ENCODE results near the gene DOCK4. TPM values are rescaled to one million over a fixed set of nuclear protein-coding genes. Genes with fewer than 3 reads are reported as not detected.

The DOCK4 gene
- total and polyA plus RNA-seq, 2 of the 8 experiments (the other 6 are each of a cell fraction or from before 2014, with no cell fraction given) = 5.1 to 23.6 TPM

GRCh38 chr7:111951052-111951451 is 255.1 kb downstream of the DOCK4 start:
- Histone ChIP-seq H2BK120ac (replicated peaks; ENCODE audit: low read depth, low read length) (no peak overlapping the region), H4K5ac (ENCODE audit: insufficient read length, low read depth, low read length) (no peak overlapping the region), H2BK20ac (ENCODE audit: low read length) (no peak overlapping the region), H3K27ac (ENCODE audit: low read depth, low read length) (no peak overlapping the region), H3K9me3 (ENCODE audit: insufficient read depth in 2 of 2, low read depth in 1 of 2, low read length in 1 of 2) (no peaks in the 10 kb centered on the region), H3K4me3 (ENCODE audit: extremely low read depth in 1 of 4, insufficient read depth in 2 of 4, low read depth in 3 of 4, low read length in 4 of 4) (no peak overlapping the region), H2AFZ (ENCODE audit: low read length) (no peak overlapping the region), H3K18ac (ENCODE audit: extremely low read depth, low read length) (no peak overlapping the region), H3K36me3 (ENCODE audit: control insufficient read depth in 2 of 4, insufficient read depth in 4 of 4, low read length in 3 of 4) (no peaks in the 10 kb centered on the region), H4K91ac (replicated peaks; ENCODE audit: insufficient read length, low read length) (no peak overlapping the region), H2AK5ac (ENCODE audit: low read depth, low read length) (no peak overlapping the region), H2BK12ac (ENCODE audit: low read depth, low read length) (no peak overlapping the region), H3K23me2 (ENCODE audit: low read depth, low read length) (no peaks in the 10 kb centered on the region), H3K4me1 (replicated peaks in 1 of 4; ENCODE audit: control insufficient read depth in 3 of 4, insufficient read depth in 4 of 4, low read length in 3 of 4) (peaks cover 0 to 2% (median 0%) of the 10 kb centered on the region in 4 experiments; a peak in 1 of 7 replicates), H4K20me1 (replicated peaks in 1 of 2; ENCODE audit: control insufficient read depth in 1 of 2, insufficient read depth in 2 of 2, low read length in 2 of 2) (no peaks in the 10 kb centered on the region), H3K79me2 (ENCODE audit: control insufficient read depth in 1 of 2, insufficient read depth in 2 of 2, low read length in 2 of 2) (no peaks in the 10 kb centered on the region), H3K14ac (ENCODE audit: insufficient read length) (no peak overlapping the region), H3K9ac (replicated peaks in 1 of 4; ENCODE audit: extremely low read depth in 1 of 4, low read depth in 3 of 4, low read length in 3 of 4) (no peak overlapping the region), H3K27me3 (replicated peaks in 1 of 4; ENCODE audit: control insufficient read depth in 3 of 4, extremely low read depth in 1 of 4, insufficient read depth in 3 of 4, low read length in 3 of 4) (no peaks in the 10 kb centered on the region), H4K8ac (ENCODE audit: extremely low read depth, insufficient read depth, low read length) (no peak overlapping the region), H2BK15ac (ENCODE audit: low read length) (no peak overlapping the region), H3K56ac (replicated peaks; ENCODE audit: insufficient read length, low read depth, low read length) (no peak overlapping the region), H2BK5ac (ENCODE audit: low read depth, low read length) (no peak overlapping the region), H3K4me2 (ENCODE audit: insufficient read depth in 1 of 2, low read depth in 2 of 2, low read length in 2 of 2) (no peak overlapping the region), H3K4ac (replicated peaks; ENCODE audit: insufficient read length, low read depth, low read length) (no peak overlapping the region), H3K23ac (ENCODE audit: insufficient read length) (no peak overlapping the region), H3K79me1 (ENCODE audit: low read depth, low read length) (no peaks in the 10 kb centered on the region)
- DNase-seq (ENCODE audit: low read depth in 1 of 2, low spot score in 2 of 2) = no peak
- POLR2A ChIA-PET (ENCODE audit: partially characterized antibody) = no interaction called here
- no peak for FAIRE-seq
- TF ChIP-seq, protein P1, sequence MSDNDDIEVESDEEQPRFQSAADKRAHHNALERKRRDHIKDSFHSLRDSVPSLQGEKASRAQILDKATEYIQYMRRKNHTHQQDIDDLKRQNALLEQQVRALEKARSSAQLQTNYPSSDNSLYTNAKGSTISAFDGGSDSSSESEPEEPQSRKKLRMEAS (IDR thresholded peaks at IDR 0.05) = no peak
- no peak for TF ChIP-seq CREB1 (IDR thresholded peaks at IDR 0.05)
- no peak for TF ChIP-seq CEBPB (IDR thresholded peaks at IDR 0.05; ENCODE audit: low read depth, low read length)
- TF ChIP-seq, protein P2, sequence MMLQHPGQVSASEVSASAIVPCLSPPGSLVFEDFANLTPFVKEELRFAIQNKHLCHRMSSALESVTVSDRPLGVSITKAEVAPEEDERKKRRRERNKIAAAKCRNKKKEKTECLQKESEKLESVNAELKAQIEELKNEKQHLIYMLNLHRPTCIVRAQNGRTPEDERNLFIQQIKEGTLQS (IDR thresholded peaks at IDR 0.05; ENCODE audit: insufficient read depth, low read depth, low read length) = no peak
- TF ChIP-seq KDM1A (IDR thresholded peaks at IDR 0.05; ENCODE audit: borderline replicate concordance, low read length) = no peak
- TF ChIP-seq SIRT6 (IDR thresholded peaks at IDR 0.05; ENCODE audit: low read length) = no peak
- TF ChIP-seq KDM5A (IDR thresholded peaks at IDR 0.05; ENCODE audit: low read length) = no peak
- no peak for TF ChIP-seq EZH2 (IDR thresholded peaks at IDR 0.05; ENCODE audit: low read depth, low read length, severe bottlenecking)
- no peak for TF ChIP-seq TCF12 (IDR thresholded peaks at IDR 0.05; ENCODE audit: low read depth, low read length)
- TF ChIP-seq NRF1 (IDR thresholded peaks at IDR 0.05; ENCODE audit: low read depth, low read length) = no peak
- no peak for TF ChIP-seq KDM4A (IDR thresholded peaks at IDR 0.05; ENCODE audit: low read depth, low read length, severe bottlenecking)
- no peak for TF ChIP-seq POLR2AphosphoS5 (IDR thresholded peaks at IDR 0.05; ENCODE audit: low read depth, low read length)
- no peak for TF ChIP-seq ATF2 (IDR thresholded peaks at IDR 0.05; ENCODE audit: low read length)
- TF ChIP-seq JUND (IDR thresholded peaks at IDR 0.05; ENCODE audit: low read length) = no peak
- no peak for TF ChIP-seq SP2 (IDR thresholded peaks at IDR 0.05; ENCODE audit: low read length)
- CTCF ChIA-PET (ENCODE audit: partially characterized antibody) = interaction anchor here (0.7 kb wide), 2 partner anchors 77 to 688 kb away, joined by 3 read pairs; no protein-coding TSS in a partner anchor

Data from H1 (cell line).